Kidney glomerular epithelial cell (primary cell): ENCODE results near the gene CFAP65.

Experiments
- DNase-seq: peaks from one replicate; lab custom pipeline; 2025; lab: John Stamatoyannopoulos, UW

CFAP65 gene

DNA sequence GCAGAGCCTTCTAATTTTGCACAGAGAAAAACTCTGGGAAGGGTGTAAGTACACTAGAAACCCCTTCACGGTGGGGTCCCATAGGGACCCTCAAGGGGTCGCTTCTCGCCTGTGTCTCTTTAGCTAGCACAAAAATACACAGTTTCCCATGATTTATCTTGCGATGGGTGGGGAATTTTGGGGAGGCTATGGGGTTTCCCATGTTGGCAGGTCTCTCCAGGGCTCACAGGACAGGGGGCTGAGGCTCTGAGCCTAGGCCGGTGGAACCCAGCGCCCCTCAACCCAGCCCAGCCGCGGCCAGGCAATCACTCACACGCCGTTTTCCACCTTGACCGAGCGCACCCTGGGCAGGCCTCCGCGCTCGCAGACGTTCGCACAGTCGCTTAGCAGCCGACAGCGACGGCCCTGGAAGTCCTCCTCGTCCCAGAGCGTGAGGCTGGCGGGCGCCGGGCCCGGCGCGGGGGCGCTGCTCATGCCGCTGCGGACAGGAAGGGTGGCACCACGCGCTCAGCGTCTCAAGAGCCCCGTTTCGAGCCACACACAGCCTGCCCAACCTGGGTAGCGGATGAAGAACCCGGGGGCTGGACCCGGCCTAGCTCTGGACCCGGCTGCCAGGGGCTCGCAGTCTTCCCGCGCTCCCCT, 48.5 kb downstream of the CFAP65 start:
- no peak for DNase-seq

DNA sequence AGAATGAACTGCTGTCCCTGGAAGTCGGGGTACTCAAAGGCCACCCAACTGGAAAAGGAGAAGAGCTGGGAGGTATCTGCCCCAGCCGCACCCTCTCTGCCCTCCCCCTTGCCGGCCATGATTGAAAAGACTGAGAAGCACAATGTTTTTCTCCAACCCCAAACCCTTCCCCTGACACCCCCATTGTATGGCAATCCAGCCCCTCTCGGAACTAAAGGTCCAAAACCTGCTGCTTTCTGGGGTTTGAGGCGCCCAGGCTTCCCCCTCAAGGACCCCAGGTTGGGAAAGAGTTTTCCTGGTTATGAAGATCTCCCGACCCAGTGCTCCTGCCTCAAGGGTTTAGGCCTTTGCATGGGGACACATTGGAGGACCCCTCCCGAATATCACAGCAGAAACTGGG, 49.1 kb downstream of the CFAP65 start:
- DNase-seq: no peak

DNA sequence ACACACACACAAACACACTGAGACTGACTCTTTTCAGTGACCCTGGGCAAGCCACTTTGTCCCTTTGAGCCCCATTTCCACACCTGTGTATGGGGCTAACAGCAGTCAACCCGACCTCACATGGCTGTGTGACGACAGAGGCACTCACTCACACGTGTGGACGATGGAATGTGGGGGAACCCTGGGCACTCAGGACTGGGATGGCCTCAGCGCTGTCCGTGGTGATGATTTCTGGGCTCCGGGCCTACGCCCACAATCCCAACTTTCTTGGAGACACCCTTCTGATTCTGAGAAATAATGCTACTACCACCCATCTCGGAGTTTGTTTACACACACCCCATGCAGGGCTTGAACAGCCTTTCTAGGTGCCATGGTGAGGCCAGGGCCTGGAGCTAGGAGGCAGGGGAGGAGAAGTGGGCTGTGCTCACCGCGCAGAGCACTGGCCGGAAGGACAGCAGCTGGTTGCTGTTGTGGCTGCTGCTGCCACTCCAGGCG, 49.6 kb downstream of the CFAP65 start:
- DNase-seq: no peak

DNA sequence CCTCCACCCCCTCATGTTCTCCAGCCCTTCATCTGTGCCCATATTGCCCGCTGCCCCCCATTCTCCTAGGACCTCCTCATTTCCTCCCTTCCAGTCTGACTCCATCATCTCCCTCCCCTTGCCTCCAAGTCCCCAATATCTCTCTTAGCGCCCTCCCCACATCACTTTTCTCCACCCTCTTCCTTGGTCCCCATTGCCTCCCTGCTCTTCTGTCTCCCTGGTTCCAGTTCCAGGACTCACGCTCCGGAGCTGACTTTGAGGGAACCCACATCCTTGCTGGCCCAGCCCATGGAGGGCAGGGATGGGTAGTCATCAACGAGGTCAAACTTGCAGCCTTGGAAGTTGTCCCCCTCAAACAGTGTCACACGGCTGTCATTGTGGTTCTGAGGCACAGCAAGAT, 50.7 kb downstream of the CFAP65 start:
- no peak for DNase-seq

DNA sequence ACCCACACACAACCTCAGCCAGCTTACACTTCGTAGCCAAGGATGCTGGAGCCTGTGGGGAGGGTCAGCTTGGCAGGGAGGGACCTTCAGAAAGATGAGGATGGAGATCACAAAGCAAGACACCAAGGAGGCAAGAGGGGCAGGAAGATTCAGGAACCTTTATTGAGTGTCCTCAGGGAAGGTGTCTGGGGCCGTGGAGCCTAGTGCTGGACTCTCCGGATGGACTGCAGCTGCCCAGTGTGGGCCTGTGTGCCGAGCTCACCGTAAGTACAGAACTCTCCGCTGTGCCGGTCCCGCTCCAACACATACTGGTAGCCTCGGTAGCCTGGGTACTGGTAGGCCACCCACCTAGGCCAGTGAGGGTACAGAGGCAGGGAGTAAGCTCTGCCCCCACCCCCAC, 51.3 kb downstream of the CFAP65 start:
- DNase-seq: no peak

DNA sequence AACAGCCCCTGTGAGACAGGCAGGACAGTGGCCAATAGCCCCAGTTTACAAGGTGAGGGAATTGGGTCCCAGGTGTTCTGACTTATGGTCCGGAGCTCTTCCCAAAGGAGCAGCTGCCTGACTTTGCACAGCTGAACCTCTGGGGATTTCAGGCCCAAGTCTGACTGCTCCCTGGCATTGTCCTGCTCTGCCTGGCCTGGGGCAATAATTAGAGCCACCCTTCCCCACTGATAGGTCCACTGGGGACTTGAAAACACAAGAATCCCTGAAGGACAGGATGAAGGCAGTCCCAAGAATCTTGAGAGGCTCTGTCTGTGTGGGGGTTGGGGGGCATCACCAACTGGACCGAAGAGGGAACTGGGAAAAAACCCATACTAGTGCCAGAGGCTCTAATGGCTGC, 52.7 kb downstream of the CFAP65 start:
- no peak for DNase-seq

DNA sequence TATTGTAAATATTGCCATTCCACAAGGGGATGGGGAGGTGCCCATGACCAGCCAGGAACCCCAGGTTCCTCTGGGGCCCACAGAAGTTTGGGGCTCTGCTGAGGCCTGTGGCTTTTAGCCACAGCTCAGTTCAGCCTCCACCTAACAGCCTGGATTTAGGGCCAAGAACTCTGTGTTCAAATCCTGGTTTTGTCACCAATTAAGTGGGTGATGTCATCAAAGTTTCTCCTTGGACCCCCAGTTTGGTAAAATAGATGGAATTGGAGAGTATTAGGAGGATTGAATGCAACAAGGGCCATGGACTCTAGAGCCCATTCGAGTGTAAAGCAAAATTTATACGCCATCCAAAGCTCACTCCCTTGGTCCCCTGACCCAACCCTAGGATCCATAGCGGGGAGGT, 53.2 kb downstream of the CFAP65 start:
- no peak for DNase-seq

GRCh38 chr2:218986148-218986761, 55.1 kb downstream of the CFAP65 start:
- DNase-seq: no peak

DNA sequence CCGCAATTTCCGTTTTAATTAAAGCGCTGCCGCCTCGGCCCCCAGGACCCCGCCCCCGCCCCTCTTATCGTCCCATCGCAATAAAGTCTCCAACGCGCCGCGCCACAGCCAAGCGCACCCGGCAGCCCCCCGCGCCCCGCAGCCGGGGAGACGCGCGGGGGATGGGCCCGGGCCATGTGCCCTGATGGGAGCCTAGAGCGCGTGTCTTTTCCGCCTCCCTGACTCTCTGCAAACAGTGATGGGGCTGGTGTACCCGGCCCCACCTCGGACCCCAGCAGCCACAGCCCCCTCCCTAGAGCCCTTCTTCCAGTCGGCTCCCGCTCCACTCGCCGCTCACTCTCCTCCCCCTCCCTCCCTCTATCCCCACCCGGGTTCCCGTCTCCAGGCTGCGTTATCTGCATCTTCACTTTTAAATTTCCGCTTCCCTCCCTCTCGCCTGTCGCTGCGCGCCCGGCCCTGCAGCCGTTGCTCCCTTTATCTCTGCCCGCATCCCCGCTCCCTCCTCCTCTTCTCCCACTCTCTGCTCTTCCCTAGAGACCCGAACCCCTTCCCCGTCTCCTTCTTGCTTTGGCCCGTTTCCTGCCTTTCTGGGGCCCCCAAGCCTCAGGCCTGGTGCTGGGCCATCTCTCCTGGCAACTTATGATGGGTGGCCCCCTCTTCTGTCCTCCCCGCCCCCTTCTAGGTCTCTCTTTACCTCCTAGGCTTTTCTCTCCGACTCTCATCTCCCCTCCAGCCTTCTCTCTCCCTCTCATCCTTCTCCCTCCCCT, 55.8 kb downstream of the CFAP65 start:
- no peak for DNase-seq

DNA sequence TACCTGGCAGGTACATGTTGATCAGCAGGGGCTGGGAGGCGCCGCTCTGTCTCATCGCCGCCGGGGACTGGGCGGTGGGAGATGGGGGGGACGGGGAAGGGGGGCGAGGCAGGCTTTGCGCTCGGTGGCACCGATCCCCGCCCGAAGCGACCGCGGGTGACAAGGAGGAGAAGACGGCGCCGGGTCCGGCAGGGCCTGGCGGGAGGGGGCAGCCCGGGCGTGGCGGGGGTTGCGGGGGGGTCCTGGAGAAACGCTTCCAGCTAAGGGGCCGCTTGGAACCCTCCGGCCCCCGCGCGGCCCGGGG, 56.3 kb downstream of the CFAP65 start, which contains the start of gene FEV:
FEV (minus strand) TSS at position 164 of the 304 bp plus-strand sequence; CDS start at position 55, 109 bp downstream.
- DNase-seq: no peak

- DNase-seq: no peak
These were observed 56.9 kb downstream of the CFAP65 start for GRCh38 chr2:218984239-218985020.

- no peak for DNase-seq
These were observed 57.4 kb downstream of the CFAP65 start for GRCh38 chr2:218983934-218984238.

GRCh38 chr2:218983263-218983933, 57.9 kb downstream of the CFAP65 start:
- DNase-seq: no peak

DNA sequence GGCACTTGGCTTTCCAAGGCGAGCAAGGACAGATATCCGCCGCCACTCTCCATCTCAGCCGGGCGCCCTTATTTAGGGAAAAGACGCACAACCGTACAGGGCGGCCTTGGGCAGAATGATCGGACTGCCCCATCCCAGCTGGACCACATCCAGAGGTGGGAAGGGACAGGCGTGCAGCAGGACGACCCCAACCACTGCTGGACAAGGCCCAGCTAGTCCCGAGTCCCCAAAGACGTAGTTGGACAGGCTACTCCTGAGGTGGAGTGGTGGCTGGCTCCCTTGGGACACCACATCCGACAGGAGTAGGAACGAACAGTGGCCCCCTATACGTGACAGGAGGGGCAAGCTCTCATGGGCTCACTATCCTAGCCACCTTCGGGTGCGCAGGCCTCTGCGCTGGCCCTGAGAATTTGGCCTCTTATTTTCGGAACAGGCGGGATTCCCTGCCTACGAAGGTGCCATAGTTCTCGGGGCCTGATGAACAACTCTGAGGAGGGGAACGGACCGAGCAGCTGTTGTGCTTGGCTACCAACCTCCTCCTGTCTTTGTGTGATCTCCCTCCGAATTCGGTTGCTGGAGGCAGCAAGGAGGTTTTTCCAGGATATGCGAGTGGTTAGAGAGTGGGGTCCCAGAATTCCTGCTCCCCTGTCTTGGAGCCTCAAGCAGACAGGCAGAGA, 58.6 kb downstream of the CFAP65 start:
- no peak for DNase-seq

DNA sequence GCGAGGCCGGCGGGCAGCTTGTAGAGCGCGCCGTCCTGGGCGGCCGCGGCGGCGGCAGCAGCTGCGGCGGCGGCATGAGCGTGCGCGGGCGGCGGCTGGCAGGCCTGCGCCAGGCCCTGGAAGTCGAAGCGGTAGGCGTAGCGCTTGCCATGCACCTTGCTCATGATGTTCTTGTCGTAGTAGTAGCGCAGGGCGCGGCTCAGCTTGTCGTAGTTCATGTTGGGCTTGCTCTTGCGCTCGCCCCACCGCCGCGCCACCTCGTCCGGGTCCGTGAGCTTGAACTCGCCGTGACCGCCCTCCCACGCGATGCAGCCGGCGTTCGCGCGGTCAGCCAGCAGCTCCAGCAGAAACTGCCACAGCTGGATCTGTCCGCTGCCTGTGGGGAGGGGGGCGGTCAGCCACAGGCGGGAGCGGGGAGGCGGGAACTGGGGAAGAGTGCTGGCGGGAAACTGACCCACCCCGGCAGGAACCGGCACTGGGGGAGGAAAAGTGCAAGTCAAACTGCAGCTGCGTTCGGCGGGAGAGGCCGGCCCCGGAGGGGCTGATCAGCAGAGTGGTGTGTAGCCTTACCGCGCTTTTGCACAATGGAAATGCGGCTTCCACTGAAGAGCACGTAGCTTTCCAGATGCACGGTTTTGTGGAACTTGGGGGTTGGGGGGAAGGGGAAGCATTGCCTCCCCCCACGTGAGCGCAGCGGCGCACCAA, 59.3 kb downstream of the CFAP65 start:
- peak; percentile 12 for DNase-seq

DNA sequence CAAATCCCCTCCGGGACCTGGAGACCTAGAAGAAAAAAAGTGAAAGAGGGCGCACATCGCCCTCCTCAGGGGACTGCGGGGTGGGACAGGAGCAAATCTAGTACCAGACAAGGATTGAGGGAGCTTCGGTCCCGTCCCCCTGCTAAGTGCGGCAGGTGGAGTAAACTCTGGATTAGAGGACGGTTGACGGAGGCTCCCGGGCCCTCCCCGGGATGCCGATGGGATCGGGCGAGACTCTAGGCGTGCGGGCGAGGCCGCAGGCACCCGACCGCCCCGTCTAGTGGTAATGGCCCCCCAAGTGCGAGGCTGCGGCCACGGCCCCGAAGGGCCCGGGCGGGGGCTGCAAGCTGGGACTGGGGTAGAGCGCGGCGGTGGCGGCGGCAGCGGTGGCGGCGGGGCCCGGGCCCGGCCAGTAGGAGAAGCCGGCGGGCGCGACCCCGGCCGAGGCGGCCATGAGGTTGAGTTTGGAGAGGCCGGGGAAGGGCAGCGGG, 59.9 kb downstream of the CFAP65 start:
- no peak for DNase-seq

GRCh38 chr2:218980735-218981389, 60.5 kb downstream of the CFAP65 start:
- DNase-seq: no peak

GRCh38 chr2:218979846-218980734, 61.2 kb downstream of the CFAP65 start:
- peak; percentile 70 for DNase-seq
